ENCODE data around the gene MC1R. TPM values are rescaled to one million over a fixed set of nuclear protein-coding genes. Genes with fewer than 3 reads are reported as not detected.
"Not testable (repeated sequence)": the region's sequence is repeated elsewhere in the genome, so short reads cannot be mapped to it uniquely, and the experiment has no call there.

MC1R gene
- total RNA-seq, 1 experiment from 2014 or later: 14.3 TPM

DNA sequence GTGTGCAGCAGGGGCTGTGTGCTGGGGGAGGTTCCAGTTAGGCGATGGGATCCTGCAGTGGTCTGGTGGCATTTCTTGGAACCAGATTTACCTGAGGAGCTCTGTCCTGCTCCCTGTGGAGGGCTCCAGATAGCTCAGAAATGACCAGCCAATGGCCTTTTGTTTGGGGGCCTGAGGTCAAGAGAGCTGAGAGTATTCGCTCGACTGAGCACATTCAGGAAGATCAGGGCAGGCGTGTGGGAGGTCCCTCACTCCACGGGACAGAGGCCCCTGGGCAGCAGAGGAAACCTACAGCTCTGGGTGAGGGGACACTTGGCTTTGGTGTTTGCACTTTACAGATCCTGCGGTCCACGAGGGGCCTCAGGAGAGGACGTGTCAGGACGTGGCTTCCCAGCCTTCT, 48.1 kb downstream of the MC1R start:
- in situ Hi-C loops (cut with HindIII; ENCODE audit: low pct_unique_long_range_greater_than_20kb, low sequenced_read_pairs): no loop called here
- no peak for DNase-seq (ENCODE audit: low read depth, low spot score)

DNA sequence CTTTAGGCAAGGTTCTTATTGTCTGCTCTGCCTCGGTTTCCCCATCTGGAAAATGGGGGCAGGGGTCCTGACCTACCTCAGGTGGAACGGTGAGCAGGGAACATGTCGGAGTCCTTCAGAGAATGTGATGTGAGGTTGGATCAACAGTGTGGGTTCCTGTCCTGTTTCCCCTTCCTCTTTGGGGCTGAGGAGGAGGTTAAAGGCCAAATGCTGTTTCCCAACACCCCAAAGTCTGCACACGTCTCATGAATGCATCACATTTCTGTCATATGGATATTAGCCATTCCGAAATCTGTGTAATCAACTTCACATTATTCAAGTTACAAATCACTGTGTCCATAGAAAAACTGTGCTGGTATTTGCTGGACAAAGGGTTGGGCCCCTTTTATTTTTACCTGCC, 48.8 kb downstream of the MC1R start:
- DNase-seq (ENCODE audit: low read depth, low spot score); in situ Hi-C loops (cut with HindIII; ENCODE audit: low pct_unique_long_range_greater_than_20kb, low sequenced_read_pairs): not testable (repeated sequence)

DNA sequence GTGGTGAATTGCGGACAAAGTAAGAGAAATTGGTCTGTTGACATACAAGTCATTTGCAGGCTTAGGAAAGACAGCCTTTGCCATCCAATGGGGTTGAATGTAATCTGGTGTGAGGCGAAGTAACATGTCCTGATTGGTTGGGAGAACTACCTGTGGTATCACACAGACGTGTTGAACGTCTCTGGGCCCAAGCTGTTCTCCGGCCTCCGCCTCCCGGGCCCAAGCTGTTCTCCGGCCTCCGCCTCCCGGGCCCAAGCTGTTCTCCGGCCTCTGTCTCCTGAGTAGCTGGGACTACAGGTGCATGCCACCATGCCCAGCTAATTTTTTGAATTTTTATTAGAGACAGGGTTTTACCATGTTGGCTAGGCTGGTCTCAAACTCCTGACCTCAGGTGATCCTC, 49.4 kb downstream of the MC1R start:
- DNase-seq (ENCODE audit: low read depth, low spot score); in situ Hi-C loops (cut with HindIII; ENCODE audit: low pct_unique_long_range_greater_than_20kb, low sequenced_read_pairs): not testable (repeated sequence)

DNA sequence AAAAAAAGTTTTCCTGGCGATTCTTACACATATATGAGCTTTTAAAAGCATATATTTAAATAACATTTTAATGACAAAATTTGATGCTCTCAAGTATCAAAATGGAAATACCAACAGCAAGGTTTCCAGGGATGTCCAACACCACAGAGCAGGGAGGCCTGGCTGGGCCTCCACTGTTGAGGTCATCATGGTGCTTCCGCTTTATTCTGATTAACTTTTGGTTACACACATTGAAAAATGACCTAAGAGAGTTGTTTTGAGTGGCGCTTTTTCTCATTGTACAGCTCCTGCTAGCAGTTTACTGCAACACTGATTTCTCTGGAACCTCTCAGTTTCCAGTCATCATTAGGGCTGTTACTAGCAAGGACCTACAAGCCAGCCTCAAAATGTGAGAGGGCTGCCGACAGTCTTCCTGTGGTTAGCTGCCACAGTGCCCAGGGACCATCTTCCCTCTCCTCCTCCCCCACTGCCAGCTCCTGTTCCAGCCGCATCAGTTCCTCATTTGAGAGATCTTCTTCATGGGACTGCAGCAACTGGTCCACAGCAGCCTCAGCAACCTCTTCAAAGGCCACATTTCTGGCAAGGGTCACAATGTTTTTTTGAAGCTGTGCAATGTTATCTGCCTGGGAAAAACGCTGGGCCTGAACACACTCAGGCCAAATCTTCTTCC, 51.2 kb downstream of the MC1R start:
- in situ Hi-C loops (cut with HindIII; ENCODE audit: low pct_unique_long_range_greater_than_20kb, low sequenced_read_pairs): no loop called here
- DNase-seq (ENCODE audit: low read depth, low spot score): no peak

Other genes starting within 250 kb of the MC1R start
- gene CDK10, start 232.2 kb upstream of the MC1R start, total RNA-seq (2014; rRNA removed; shearing (Covaris generic)): 16.6 and 18.1 TPM in 2 replicates
- 17.3 and 20.0 TPM in 2 replicates for gene SPATA2L, start 217.2 kb upstream of the MC1R start, total RNA-seq (2014; rRNA removed; shearing (Covaris generic))
- 4.2 and 6.3 TPM in 2 replicates for gene VPS9D1, start 198.0 kb upstream of the MC1R start, total RNA-seq (2014; rRNA removed; shearing (Covaris generic))
- 9.4 and 10.3 TPM in 2 replicates for gene ZNF276, start 197.3 kb upstream of the MC1R start, total RNA-seq (2014; rRNA removed; shearing (Covaris generic))
- 12.0 and 14.5 TPM in 2 replicates for gene FANCA, start 102.2 kb upstream of the MC1R start, total RNA-seq (2014; rRNA removed; shearing (Covaris generic))
- gene SPIRE2, start 90.4 kb upstream of the MC1R start, total RNA-seq (2014; rRNA removed; shearing (Covaris generic)): 19.6 and 20.2 TPM in 2 replicates
- gene TCF25, start 45.3 kb upstream of the MC1R start, total RNA-seq (2014; rRNA removed; shearing (Covaris generic)): 76.6 and 93.1 TPM in 2 replicates
- 208 and 219 TPM in 2 replicates for gene TUBB3, start 4.5 kb downstream of the MC1R start, total RNA-seq (2014; rRNA removed; shearing (Covaris generic))
- 77.9 and 82.0 TPM in 2 replicates for gene DEF8, start 29.9 kb downstream of the MC1R start, total RNA-seq (2014; rRNA removed; shearing (Covaris generic))
- gene DBNDD1, start 100.6 kb downstream of the MC1R start, total RNA-seq (2014; rRNA removed; shearing (Covaris generic)): 22.9 and 23.1 TPM in 2 replicates
- gene PRDM7, start 158.5 kb downstream of the MC1R start, total RNA-seq (2014; rRNA removed; shearing (Covaris generic)): 4.1 and 6.2 TPM in 2 replicates

All from SK-MEL-5 (cell line).